GM12892 (cell line): ENCODE results near the gene MAP2K2.
A peak's percentile ranks its signal among the peaks of the same experiment; 100 is the strongest.

Experiments
- DNase-seq: peaks from one replicate; pipeline ENCODE4 v3.0.0; 2011; ENCODE audit not compliant: insufficient read length
- FAIRE-seq: peaks from 2 replicates; lab custom pipeline; 2011; peaks lifted over from hg19 to GRCh38; lab: Jason Lieb, UNC
- POLR2A ChIP-seq: IDR thresholded peaks from 2 replicates; pipeline ENCODE4 v1.6.1; 2011; ENCODE audit warnings: low read depth, low read length, control low read depth
- POLR2AphosphoS5 ChIP-seq: IDR thresholded peaks from 2 replicates; pipeline ENCODE4 v1.6.1; 2011; ENCODE audit warnings: low read depth, low read length, control low read depth
- TAF1 ChIP-seq: IDR thresholded peaks from 2 replicates; pipeline ENCODE4 v1.6.1; 2011; ENCODE audit warnings: low read depth, mild to moderate bottlenecking, control low read depth, low read length, borderline replicate concordance

The MAP2K2 gene

GRCh38 chr19:4083677-4084546 lies 40.0 kb downstream of the MAP2K2 start:
- TF ChIP-seq POLR2A, result no peak
- no peak for TF ChIP-seq TAF1
- TF ChIP-seq POLR2AphosphoS5, result no peak

GRCh38 chr19:4082172-4082571 lies 41.8 kb downstream of the MAP2K2 start:
- TF ChIP-seq TAF1, result no peak
- DNase-seq, result no peak
- no peak for FAIRE-seq

More at GRCh38 chr19:4083677-4084546, 40.0 kb downstream of the MAP2K2 start:
- DNase-seq (no peak), FAIRE-seq (peak; percentile 62)

GRCh38 chr19:4081441-4082129 lies 42.3 kb downstream of the MAP2K2 start:
- FAIRE-seq (no peak), DNase-seq (no peak)
- TF ChIP-seq POLR2AphosphoS5, result no peak
- no peak for TF ChIP-seq POLR2A
- TF ChIP-seq TAF1, result no peak

GRCh38 chr19:4080473-4080872 lies 43.4 kb downstream of the MAP2K2 start:
- FAIRE-seq (no peak), DNase-seq (no peak)
- TF ChIP-seq TAF1 (no peak), POLR2AphosphoS5 (no peak), POLR2A (no peak)

GRCh38 chr19:4077800-4078684 lies 45.9 kb downstream of the MAP2K2 start:
- DNase-seq, result peak; percentile 84
- peak; percentile 45; the same call in 1 of the 2 replicates for TF ChIP-seq POLR2A
- TF ChIP-seq POLR2AphosphoS5, result no peak
- no peak for TF ChIP-seq TAF1
- peak; percentile 94 for FAIRE-seq

- DNase-seq, result no peak
- no peak for TF ChIP-seq POLR2AphosphoS5
- TF ChIP-seq POLR2A, result no peak
- no peak for TF ChIP-seq TAF1
- FAIRE-seq, result no peak
These were observed 46.9 kb downstream of the MAP2K2 start for GRCh38 chr19:4077007-4077374.

GRCh38 chr19:4075373-4075772 lies 48.5 kb downstream of the MAP2K2 start:
- TF ChIP-seq POLR2AphosphoS5, result no peak
- FAIRE-seq (no peak), DNase-seq (no peak)

GRCh38 chr19:4071610-4072009 lies 52.3 kb downstream of the MAP2K2 start:
- DNase-seq, result no peak
- TF ChIP-seq POLR2A, result no peak
- no peak for TF ChIP-seq TAF1
- TF ChIP-seq POLR2AphosphoS5, result no peak
- FAIRE-seq, result no peak

GRCh38 chr19:4069331-4069959 lies 54.5 kb downstream of the MAP2K2 start:
- no peak for TF ChIP-seq TAF1
- TF ChIP-seq POLR2A, result no peak
- no peak for TF ChIP-seq POLR2AphosphoS5
- DNase-seq, result no peak
- FAIRE-seq, result no peak

- DNase-seq (no peak), FAIRE-seq (no peak)
- TF ChIP-seq POLR2A, result no peak
- no peak for TF ChIP-seq TAF1
- TF ChIP-seq POLR2AphosphoS5, result no peak
These were observed 55.6 kb downstream of the MAP2K2 start for GRCh38 chr19:4068047-4068966.
